Keratinocyte (primary cell): ENCODE results near the gene BANK1. TPM values are rescaled to one million over a fixed set of nuclear protein-coding genes. Genes with fewer than 3 reads are reported as not detected.

Experiments used
- DNase-seq: peaks from one replicate; pipeline ENCODE4 v3.0.0-alpha.2; 2011; ENCODE audit warnings: low read depth, missing footprints, low spot score
- FAIRE-seq: peaks from 2 replicates; lab custom pipeline; 2011; peaks lifted over from hg19 to GRCh38; lab: Jason Lieb, UNC
- H2AFZ ChIP-seq: 2 replicates; pipeline ENCODE4 v1.6.0; 2012; ENCODE audit warnings: low read length, control low read depth, inconsistent platforms; ENCODE audit not compliant: control insufficient read depth
- H3K27ac ChIP-seq: 2 replicates; pipeline ENCODE4 v1.5.1; 2011; ENCODE audit warnings: low read length; ENCODE audit not compliant: control insufficient read depth, insufficient read depth
- H3K27me3 ChIP-seq: 3 replicates; pipeline ENCODE4 v1.6.0; 2011; ENCODE audit warnings: low read length; ENCODE audit not compliant: control insufficient read depth, insufficient read depth; ENCODE audit errors: extremely low read depth
- H3K36me3 ChIP-seq, 2 experiments: 2 replicates in 1 of 2; 3 replicates in 1 of 2; pipeline ENCODE4 v1.5.1; 2011; ENCODE audit warnings: low read length in 2 of 2, mild to moderate bottlenecking in 1 of 2; ENCODE audit not compliant: control insufficient read depth in 2 of 2, insufficient read depth in 2 of 2; ENCODE audit errors: extremely low read depth in 1 of 2
- H3K4me1 ChIP-seq: 3 replicates; pipeline ENCODE4 v1.5.1; 2011; ENCODE audit warnings: low read length; ENCODE audit not compliant: control insufficient read depth, insufficient read depth; ENCODE audit errors: extremely low read depth
- H3K4me2 ChIP-seq: 3 replicates; pipeline ENCODE4 v1.6.0; 2011; ENCODE audit warnings: low read depth, low read length; ENCODE audit not compliant: control insufficient read depth, insufficient read depth; ENCODE audit errors: extremely low read depth
- H3K4me3 ChIP-seq, 3 experiments: fragments of 200-600 bp in 1 of 3; sonication (generic) in 1 of 3; 2 replicates in 2 of 3; 3 replicates in 1 of 3; pipeline ENCODE4 v1.5.1; 2011 to 2016; ENCODE audit warnings: low read length in 3 of 3, mild to moderate bottlenecking in 3 of 3, control low read depth in 2 of 3, inconsistent platforms in 1 of 3, low read depth in 1 of 3, mixed read lengths in 1 of 3, mixed run types in 1 of 3, moderate library complexity in 1 of 3; ENCODE audit not compliant: control insufficient read depth in 2 of 3, insufficient read depth in 2 of 3; ENCODE audit errors: extremely low read depth in 1 of 3
- H3K79me2 ChIP-seq: 2 replicates; pipeline ENCODE4 v1.6.0; 2012; ENCODE audit warnings: low read length; ENCODE audit not compliant: control insufficient read depth, insufficient read depth
- H3K9ac ChIP-seq: 3 replicates; pipeline ENCODE4 v1.6.0; 2011; ENCODE audit warnings: low read length; ENCODE audit not compliant: control insufficient read depth, insufficient read depth; ENCODE audit errors: extremely low read depth
- H3K9me1 ChIP-seq: 3 replicates; pipeline ENCODE4 v1.6.0; 2011; ENCODE audit warnings: low read length; ENCODE audit not compliant: control insufficient read depth, insufficient read depth; ENCODE audit errors: extremely low read depth
- H3K9me3 ChIP-seq: 2 replicates; pipeline ENCODE4 v1.5.1; 2012; ENCODE audit warnings: low read depth, low read length; ENCODE audit not compliant: control insufficient read depth
- H4K20me1 ChIP-seq: 3 replicates; pipeline ENCODE4 v1.6.0; 2011; ENCODE audit warnings: low read length; ENCODE audit not compliant: control insufficient read depth, insufficient read depth; ENCODE audit errors: extremely low read depth
- CTCF ChIP-seq, 3 experiments: IDR thresholded peaks in 1 of 3; conservative IDR thresholded peaks in 1 of 3; optimal IDR thresholded peaks in 1 of 3; 2 replicates in 2 of 3; 3 replicates in 1 of 3; pipeline versions ENCODE3 to v1.5.1; 2011; ENCODE audit warnings: low read length in 3 of 3, mild to moderate bottlenecking in 3 of 3, moderate library complexity in 2 of 3, control low read depth in 1 of 3, inconsistent platforms in 1 of 3; ENCODE audit not compliant: insufficient read depth in 2 of 3; ENCODE audit errors: extremely low read depth in 1 of 3
- EZH2 ChIP-seq: IDR thresholded peaks from one replicate; pipeline ENCODE4 v1.6.1; 2012; ENCODE audit warnings: inconsistent platforms, mild to moderate bottlenecking, low read length, moderate library complexity
- dilution Hi-C: fragments of 300-500 bp; cut with MboI; formaldehyde crosslinking; loops from one replicate; pipeline ENCODE4 v1.7.0; 2020; ENCODE audit warnings: low sequenced_read_pairs; ENCODE audit not compliant: extremely low pct_ligation_motif_present
- polyA plus RNA-seq, 5 experiments: library from polyadenylated mRNA; depleted of rRNA in 3 of 5; stranded (reverse) in 3 of 5; stranded (forward) in 1 of 5; unstranded in 1 of 5; fragments of >200 nt; gene quantifications; 1 replicate in 1 of 5; 2 replicates in 3 of 5; 3 replicates in 1 of 5; pipeline versions ENCODE4 v1.2.1 to v1.2.3, GENCODE V29; 2011 to 2012; ENCODE audit warnings: missing spikeins in 2 of 5, low read depth in 1 of 5, low replicate concordance in 1 of 5

The BANK1 gene
- polyA plus RNA-seq, 1 donor (not counting 4 experiments of a cell fraction or from before 2014, with no cell fraction given) = 0.25 TPM

GRCh38 chr4:101855239-101855638, 64.7 kb downstream of the BANK1 start:
- Histone ChIP-seq H3K9ac (no peak overlapping the region), H3K4me1 (no peaks in the 10 kb centered on the region), H3K4me2 (no peak overlapping the region), H3K27ac (no peak overlapping the region), H3K9me3 (no peaks in the 10 kb centered on the region), H3K36me3 (no peaks in the 10 kb centered on the region), H3K79me2 (no peaks in the 10 kb centered on the region), H3K9me1 (no peaks in the 10 kb centered on the region), H4K20me1 (no peaks in the 10 kb centered on the region), H3K4me3 (no peak overlapping the region), H2AFZ (no peak overlapping the region), H3K27me3 (no peaks in the 10 kb centered on the region)
- DNase-seq (no peak), FAIRE-seq (no peak)
- dilution Hi-C loops = no loop called here
- TF ChIP-seq CTCF (optimal IDR thresholded peaks at IDR 0.05 in 1 of 3, IDR thresholded peaks at IDR 0.05 in 1 of 3, conservative IDR thresholded peaks at IDR 0.05 in 1 of 3; ENCODE audit: extremely low read depth in 1 of 3, insufficient read depth in 2 of 3, low read length in 3 of 3) (no peak), EZH2 (no peak)

DNA sequence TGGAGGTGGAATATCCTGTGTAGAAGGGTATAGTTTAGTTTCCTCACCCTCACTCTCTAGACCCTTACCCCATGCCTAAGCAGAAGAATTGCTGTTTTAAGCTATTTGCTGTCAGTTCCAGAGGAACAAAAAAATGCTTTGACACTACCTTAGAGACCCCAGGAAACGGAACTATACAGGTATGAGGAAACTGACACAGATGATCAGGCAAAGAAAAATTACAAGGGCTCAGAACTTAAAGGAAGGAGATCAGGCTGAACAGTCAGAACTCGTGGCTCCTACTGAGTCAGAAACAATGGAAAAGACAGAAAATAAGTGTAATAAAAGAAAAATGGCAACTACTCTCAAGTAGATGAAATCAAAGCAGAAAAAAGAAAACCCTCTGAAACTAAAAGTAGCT, 65.6 kb downstream of the BANK1 start:
- Histone ChIP-seq H4K20me1 (no peaks in the 10 kb centered on the region), H3K36me3 (no peaks in the 10 kb centered on the region), H2AFZ (no peak overlapping the region), H3K9me3 (no peaks in the 10 kb centered on the region), H3K9ac (no peak overlapping the region), H3K79me2 (no peaks in the 10 kb centered on the region), H3K4me2 (no peak overlapping the region), H3K4me1 (no peaks in the 10 kb centered on the region), H3K4me3 (no peak overlapping the region), H3K27ac (no peak overlapping the region), H3K27me3 (no peaks in the 10 kb centered on the region), H3K9me1 (no peaks in the 10 kb centered on the region)
- TF ChIP-seq EZH2 = no peak
- no peak for TF ChIP-seq CTCF (optimal IDR thresholded peaks at IDR 0.05 in 1 of 3, IDR thresholded peaks at IDR 0.05 in 1 of 3, conservative IDR thresholded peaks at IDR 0.05 in 1 of 3; ENCODE audit: extremely low read depth in 1 of 3, insufficient read depth in 2 of 3, low read length in 3 of 3)
- DNase-seq (no peak), FAIRE-seq (no peak)
- dilution Hi-C loops = no loop called here
